ENCODE measurements around the gene TNFSF8.

DNA sequence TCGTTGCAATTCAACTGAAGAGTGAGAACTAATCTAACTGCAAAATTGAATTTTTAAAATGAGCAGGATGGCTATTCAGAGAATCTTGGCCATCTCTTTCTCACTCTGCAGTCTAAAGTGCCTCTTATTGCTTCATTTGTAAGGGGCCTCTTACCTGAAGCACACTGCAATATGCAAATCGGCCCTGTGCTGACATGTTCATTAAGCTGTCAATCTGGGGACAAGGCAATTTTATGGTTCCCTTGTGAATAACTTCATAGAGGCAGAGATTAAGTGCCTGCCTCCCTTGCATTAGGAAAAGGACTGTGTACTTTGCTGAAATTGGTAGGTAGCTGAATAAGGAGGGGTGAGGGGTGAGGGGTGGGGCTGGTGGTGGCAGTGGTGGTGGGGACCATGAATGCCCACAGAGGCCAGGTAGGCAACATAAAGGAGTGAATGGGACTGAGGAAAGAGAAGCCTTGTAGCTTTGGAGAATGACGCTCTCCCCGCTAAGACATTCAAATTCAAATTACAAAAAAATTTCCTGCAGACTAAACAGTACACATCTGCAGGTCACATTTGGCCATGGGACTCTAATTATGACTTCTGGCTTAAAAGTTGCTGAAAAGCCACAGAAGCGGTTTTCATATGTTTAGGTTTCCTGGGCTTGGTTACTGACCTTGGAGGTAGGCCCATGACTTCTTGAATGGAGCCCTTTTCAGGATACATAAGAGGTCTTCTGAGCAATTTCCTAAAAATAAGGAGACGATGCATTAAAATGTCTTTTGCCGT, 25.0 kb downstream of the TNFSF8 start:
- TF ChIP-seq, protein P1, sequence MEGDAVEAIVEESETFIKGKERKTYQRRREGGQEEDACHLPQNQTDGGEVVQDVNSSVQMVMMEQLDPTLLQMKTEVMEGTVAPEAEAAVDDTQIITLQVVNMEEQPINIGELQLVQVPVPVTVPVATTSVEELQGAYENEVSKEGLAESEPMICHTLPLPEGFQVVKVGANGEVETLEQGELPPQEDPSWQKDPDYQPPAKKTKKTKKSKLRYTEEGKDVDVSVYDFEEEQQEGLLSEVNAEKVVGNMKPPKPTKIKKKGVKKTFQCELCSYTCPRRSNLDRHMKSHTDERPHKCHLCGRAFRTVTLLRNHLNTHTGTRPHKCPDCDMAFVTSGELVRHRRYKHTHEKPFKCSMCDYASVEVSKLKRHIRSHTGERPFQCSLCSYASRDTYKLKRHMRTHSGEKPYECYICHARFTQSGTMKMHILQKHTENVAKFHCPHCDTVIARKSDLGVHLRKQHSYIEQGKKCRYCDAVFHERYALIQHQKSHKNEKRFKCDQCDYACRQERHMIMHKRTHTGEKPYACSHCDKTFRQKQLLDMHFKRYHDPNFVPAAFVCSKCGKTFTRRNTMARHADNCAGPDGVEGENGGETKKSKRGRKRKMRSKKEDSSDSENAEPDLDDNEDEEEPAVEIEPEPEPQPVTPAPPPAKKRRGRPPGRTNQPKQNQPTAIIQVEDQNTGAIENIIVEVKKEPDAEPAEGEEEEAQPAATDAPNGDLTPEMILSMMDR (IDR thresholded peaks at IDR 0.05; ENCODE audit: low read length), result no peak
- TF ChIP-seq EZH2 (IDR thresholded peaks at IDR 0.05; ENCODE audit: borderline replicate concordance, low read length), result no peak

Measured in OCI-LY1 (cell line).